ENCODE data around the gene BAG5. TPM values are rescaled to one million over a fixed set of nuclear protein-coding genes. Genes with fewer than 3 reads are reported as not detected.

The BAG5 gene
- polyA plus RNA-seq, 1 experiment, result 12.5 TPM

DNA sequence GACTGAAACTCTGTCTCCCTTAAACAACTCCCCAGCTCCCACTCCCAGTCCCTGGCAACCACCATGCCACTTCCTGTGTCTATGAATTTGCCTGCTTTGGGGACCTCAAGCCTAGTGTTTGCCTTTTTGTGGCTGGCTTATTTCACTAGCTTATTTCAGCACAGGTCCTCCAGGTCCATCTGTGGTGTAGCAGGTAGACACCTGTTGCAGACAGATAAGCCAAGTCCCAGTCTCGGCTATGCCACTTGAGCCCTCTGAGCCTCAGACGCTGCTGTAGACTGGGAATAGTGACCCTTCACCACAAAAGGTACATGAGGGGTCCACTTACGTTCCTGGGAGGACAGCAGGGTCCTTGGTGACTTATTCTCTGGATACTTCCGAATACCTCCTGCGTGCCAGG, 42.2 kb upstream of the BAG5 start:
- POLR2A ChIA-PET, result no interaction called here

DNA sequence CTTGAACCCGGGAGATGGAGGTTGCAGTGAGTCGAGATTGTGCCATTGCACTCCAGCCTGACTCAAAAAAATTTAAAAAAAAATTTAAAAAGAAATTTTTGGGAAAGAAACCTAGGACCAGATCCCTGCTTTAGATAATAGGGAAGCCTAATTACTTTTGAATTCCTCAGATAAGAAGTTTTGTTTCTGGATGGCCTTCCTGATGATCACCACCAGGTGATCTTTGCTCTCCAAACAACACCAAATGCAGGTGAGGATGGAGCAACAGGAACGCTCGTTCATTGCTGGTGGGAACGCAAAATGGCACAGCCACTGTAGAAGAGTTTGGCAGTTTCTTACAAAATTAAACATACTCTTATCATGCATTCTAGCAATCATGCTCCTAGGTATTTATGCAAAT, 38.0 kb upstream of the BAG5 start:
- Histone ChIP-seq H3K9me3 (ENCODE audit: control insufficient read depth, insufficient read depth, low read length) (no peaks in the 10 kb centered on the region), H3K27me3 (ENCODE audit: control insufficient read depth, insufficient read depth, low read length) (no peaks in the 10 kb centered on the region), H3K27ac (ENCODE audit: low read depth, low read length) (no peak overlapping the region), H3K4me3 (ENCODE audit: low read depth, low read length) (no peak overlapping the region)
- POLR2A ChIA-PET, result no interaction called here
- DNase-seq (ENCODE audit: low read depth, low spot score), result no peak
- CTCF ChIA-PET, result interaction anchor here (0.7 kb wide), 1 partner anchor 8 kb away, joined by 3 read pairs; no protein-coding TSS in a partner anchor
- TF ChIP-seq, protein P1, sequence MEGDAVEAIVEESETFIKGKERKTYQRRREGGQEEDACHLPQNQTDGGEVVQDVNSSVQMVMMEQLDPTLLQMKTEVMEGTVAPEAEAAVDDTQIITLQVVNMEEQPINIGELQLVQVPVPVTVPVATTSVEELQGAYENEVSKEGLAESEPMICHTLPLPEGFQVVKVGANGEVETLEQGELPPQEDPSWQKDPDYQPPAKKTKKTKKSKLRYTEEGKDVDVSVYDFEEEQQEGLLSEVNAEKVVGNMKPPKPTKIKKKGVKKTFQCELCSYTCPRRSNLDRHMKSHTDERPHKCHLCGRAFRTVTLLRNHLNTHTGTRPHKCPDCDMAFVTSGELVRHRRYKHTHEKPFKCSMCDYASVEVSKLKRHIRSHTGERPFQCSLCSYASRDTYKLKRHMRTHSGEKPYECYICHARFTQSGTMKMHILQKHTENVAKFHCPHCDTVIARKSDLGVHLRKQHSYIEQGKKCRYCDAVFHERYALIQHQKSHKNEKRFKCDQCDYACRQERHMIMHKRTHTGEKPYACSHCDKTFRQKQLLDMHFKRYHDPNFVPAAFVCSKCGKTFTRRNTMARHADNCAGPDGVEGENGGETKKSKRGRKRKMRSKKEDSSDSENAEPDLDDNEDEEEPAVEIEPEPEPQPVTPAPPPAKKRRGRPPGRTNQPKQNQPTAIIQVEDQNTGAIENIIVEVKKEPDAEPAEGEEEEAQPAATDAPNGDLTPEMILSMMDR (IDR thresholded peaks at IDR 0.05; ENCODE audit: low read depth, low read length), result no peak

More for the DNA sequence above, 42.2 kb upstream of the BAG5 start:
- CTCF ChIA-PET, result interaction anchor here (0.6 to 1.5 kb wide), 2 partner anchors 9 to 100 kb away, joined by 3 read pairs; no protein-coding TSS in a partner anchor
- Histone ChIP-seq H3K4me3 (ENCODE audit: low read depth, low read length) (no peak overlapping the region), H3K9me3 (ENCODE audit: control insufficient read depth, insufficient read depth, low read length) (no peaks in the 10 kb centered on the region; the same call in 1 of the 2 replicates), H3K27me3 (ENCODE audit: control insufficient read depth, insufficient read depth, low read length) (peaks cover 4% of the 10 kb centered on the region), H3K27ac (ENCODE audit: low read depth, low read length) (no peak overlapping the region)
- TF ChIP-seq, protein P1 (IDR thresholded peaks at IDR 0.05; ENCODE audit: low read depth, low read length), result no peak
- DNase-seq (ENCODE audit: low read depth, low spot score), result no peak

DNA sequence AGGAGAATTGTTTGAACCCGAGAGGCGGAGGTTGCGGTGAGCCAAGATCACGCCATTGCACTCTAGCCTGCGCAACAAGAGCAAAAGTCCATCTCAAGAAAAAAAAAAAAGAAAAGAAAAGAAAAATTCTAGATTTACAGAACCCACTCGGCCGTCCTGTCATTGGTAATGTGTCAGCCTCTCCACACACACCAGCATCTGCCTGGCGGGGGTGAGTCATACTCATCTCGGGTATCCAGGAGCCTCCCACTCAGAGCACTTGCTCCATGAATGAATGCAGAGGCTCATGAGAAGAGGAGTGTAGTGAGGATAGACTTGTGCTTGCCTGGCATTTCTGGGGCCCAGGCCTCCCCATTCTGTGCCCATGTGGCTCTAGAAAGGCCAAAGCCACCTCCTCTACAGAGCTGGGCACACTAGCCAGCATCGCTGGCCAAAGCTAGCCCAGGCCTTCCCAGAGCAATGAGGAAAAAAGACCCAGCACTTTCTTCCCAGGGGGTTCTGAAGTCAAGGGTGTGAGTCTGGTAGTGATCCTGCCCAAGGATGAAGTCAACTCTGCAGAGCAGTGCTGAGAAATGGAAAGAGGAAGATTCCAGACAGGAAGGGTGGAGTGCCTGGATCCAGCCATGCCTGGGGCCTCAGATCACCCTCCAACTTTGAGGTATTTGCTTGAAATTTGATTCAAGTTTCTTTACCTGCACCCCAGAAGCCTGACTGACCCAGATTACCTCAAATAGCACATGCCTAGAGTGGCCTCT, 35.3 kb upstream of the BAG5 start:
- TF ChIP-seq, protein P1 (IDR thresholded peaks at IDR 0.05; ENCODE audit: low read depth, low read length), result no peak
- Histone ChIP-seq H3K9me3 (ENCODE audit: control insufficient read depth, insufficient read depth, low read length) (no peaks in the 10 kb centered on the region), H3K4me3 (ENCODE audit: low read depth, low read length) (no peak overlapping the region), H3K27ac (ENCODE audit: low read depth, low read length) (peak overlapping the region; percentile 61), H3K27me3 (ENCODE audit: control insufficient read depth, insufficient read depth, low read length) (no peaks in the 10 kb centered on the region)
- ChIA-PET POLR2A (no interaction called here), CTCF (interaction anchor here (0.7 kb wide), 1 partner anchor 51 kb away, joined by 4 read pairs; no protein-coding TSS in a partner anchor)
- DNase-seq (ENCODE audit: low read depth, low spot score), result peak; percentile 78

DNA sequence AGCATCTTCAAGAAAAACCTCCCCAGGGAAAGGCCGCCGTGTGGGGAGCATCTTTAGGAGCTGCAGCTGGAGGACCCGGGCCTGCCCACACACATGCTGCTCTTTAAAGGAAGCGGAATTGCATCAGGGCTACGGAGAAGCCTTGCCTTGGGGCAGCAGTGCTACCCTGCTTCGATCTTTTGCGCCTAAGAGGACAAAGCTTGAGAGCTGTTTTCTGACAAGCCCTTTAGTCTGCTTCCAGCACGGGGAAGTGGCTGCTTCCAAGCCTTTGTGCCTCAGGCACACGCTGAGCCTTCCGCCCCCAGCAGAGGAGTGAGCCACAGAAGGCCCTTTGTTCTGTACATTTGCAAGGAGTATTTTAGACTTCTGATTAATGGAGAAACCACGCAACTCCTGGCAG, 31.8 kb upstream of the BAG5 start:
- POLR2A ChIA-PET, result interaction anchor here (0.7 kb wide), 1 partner anchor 23 kb away, joined by 3 read pairs; no protein-coding TSS in a partner anchor
- Histone ChIP-seq H3K4me3 (ENCODE audit: low read depth, low read length) (no peak overlapping the region), H3K27ac (ENCODE audit: low read depth, low read length) (peak overlapping the region; percentile 61), H3K9me3 (ENCODE audit: control insufficient read depth, insufficient read depth, low read length) (no peaks in the 10 kb centered on the region), H3K27me3 (ENCODE audit: control insufficient read depth, insufficient read depth, low read length) (no peaks in the 10 kb centered on the region)
- TF ChIP-seq, protein P1 (IDR thresholded peaks at IDR 0.05; ENCODE audit: low read depth, low read length), result no peak
- CTCF ChIA-PET, result interaction anchor here (0.5 kb wide), 1 partner anchor 30 kb away, joined by 4 read pairs; no protein-coding TSS in a partner anchor
- no peak for DNase-seq (ENCODE audit: low read depth, low spot score)

DNA sequence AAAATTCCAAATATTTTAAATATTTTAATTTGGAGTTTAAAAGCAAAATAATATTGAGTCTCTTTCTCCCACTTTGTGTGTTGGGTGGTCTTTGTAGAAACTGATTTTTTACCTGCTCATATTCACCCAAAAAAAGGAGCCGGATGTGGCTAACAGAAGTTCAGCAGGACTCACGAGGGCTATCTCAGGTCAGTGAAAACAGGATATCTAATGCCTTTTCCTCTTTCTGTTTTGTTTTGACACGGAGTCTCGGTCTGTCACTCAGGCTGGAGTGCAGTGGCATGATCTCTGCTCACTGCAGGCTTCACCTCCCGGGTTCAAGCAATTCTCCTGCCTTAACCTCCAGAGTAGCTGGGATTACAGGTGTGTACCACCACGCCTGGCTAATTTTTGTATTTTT, 31.1 kb upstream of the BAG5 start:
- no peak for DNase-seq (ENCODE audit: low read depth, low spot score)
- ChIA-PET POLR2A (interaction anchor here (0.7 kb wide), 1 partner anchor 22 kb away, joined by 3 read pairs; no protein-coding TSS in a partner anchor), CTCF (interaction anchor here (0.7 kb wide), 1 partner anchor 21 kb away, joined by 4 read pairs; no protein-coding TSS in a partner anchor)
- Histone ChIP-seq H3K27ac (ENCODE audit: low read depth, low read length) (no peak overlapping the region), H3K4me3 (ENCODE audit: low read depth, low read length) (no peak overlapping the region), H3K9me3 (ENCODE audit: control insufficient read depth, insufficient read depth, low read length) (no peaks in the 10 kb centered on the region), H3K27me3 (ENCODE audit: control insufficient read depth, insufficient read depth, low read length) (no peaks in the 10 kb centered on the region)
- TF ChIP-seq, protein P1 (IDR thresholded peaks at IDR 0.05; ENCODE audit: low read depth, low read length), result no peak

Measured in AG04450 (cell line).